ENCODE measurements around the gene PSMC3IP.
"Not testable (repeated sequence)": the region's sequence is repeated elsewhere in the genome, so short reads cannot be mapped to it uniquely, and the experiment has no call there.

PSMC3IP gene, protein sequence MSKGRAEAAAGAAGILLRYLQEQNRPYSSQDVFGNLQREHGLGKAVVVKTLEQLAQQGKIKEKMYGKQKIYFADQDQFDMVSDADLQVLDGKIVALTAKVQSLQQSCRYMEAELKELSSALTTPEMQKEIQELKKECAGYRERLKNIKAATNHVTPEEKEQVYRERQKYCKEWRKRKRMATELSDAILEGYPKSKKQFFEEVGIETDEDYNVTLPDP

DNA sequence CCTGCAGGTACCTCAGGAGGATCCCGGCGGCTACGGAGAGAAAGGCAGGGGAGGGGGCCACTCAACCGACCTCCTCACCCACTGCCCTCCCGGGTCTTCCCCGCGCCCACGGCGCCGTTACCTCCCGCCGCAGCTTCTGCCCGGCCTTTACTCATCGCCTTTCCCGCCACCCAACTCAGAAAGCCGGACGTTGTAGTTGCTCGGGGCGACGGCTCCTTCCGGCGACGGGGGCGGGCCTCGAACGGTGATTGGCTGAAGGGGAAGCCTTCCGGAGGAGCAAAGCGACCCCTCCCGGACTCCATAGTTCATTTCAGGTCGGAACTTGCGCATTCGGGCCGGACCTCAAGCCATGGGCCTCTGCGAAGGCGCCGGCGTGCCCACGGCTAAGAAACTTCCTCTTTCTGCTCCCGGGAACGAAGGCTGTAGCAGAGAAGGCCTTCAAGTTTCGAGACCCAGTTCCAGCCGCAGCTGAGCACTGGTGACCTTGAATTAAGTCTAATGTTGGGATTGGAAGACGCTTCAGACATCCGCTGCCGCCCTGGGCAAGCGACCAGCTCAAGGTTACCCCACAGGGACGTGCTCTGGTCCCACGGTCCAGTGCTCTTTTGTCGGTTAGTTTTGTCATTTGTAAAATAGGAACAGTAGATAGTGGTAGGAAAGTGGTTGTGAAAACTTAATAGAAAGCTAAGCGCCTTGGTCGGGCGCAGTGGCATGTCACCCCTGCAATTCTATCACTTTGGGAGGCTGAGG lies at the start of gene PSMC3IP:
PSMC3IP (minus strand) TSS at position 198 of the 750 bp plus-strand sequence; CDS start at position 155, 43 bp downstream.
- peaks cover 50% of the 10 kb centered on the region for H3K4me1 Mint-ChIP-seq

DNA sequence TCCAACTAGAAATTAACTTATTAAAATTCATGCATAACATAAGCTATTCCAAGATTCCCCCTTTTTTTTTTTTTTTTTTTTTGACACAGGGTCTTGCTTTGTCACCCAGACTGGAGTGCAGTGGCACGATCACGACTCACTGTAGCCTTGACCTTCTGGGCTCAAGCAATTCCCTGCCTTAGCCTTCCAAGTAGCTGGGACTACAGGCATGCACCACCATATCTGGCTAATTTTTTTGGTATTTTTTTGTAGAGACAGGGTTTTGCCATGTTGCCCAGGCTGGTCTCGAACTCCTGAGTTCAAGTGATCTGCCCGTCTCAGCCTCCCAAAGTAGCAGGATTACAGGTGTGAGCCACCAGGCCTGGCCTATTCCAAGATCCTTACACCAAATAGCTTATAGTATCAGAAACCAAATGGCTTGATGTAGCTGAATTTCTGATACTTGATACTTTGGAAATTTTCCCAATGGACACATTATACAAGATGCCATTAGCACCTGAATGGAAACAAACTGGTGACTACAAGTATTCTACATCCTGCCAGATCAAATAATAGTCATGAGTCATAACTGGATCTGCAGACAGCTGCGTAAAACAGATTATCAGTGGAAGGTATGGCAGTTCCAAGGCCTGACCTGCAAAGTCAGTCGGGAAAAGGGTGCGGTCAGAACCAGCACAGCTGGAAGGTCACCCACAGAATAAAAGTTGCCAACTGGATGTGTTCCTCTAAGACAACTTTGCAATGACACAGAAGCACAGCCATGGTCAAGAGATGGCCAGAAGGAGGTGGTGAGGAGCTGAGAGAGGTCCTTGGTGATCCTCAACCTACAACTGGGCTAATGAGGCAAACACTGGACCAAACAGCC lies 46.4 kb upstream of the PSMC3IP start:
- Mint-ChIP-seq H3K4me3 (no peak overlapping the region), H3K4me1 (peaks cover 2% of the 10 kb centered on the region), H3K36me3 (no peaks in the 10 kb centered on the region), H3K9me3 (no peaks in the 10 kb centered on the region), H3K27ac (no peak overlapping the region)
- ATAC-seq (no peak), DNase-seq (ENCODE audit: low spot score in 2 of 2) (no peak)

More for the DNA sequence above, at the start of gene PSMC3IP:
- ATAC-seq, result peak; percentile 97
- Mint-ChIP-seq H3K36me3 (peaks cover 98% of the 10 kb centered on the region), H3K4me3 (peak within 1 kb of the TSS; percentile 91), H3K27ac (peak within 1 kb of the TSS; percentile 92), H3K9me3 (no peaks in the 10 kb centered on the region)
- DNase-seq (ENCODE audit: low spot score in 2 of 2), result peak; percentile 84 to 96

DNA sequence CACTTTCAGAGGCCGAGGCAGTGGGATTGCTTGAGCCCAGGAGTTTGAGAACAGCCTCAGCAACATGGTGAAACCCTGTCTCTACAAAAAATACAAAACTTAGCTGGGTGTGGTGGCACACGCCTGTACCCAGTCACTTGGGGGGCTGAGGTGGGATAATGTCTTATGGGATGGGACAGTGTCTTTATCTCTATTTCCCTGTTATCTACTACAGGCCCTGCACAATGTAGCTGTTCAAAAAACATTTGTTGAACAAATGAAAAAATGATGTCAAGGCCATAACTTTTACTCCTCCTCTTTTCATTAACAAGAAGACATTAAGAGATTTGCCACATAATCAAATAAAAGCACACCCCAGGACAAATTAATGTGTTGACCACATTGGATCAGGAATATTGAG lies 45.7 kb upstream of the PSMC3IP start:
- Mint-ChIP-seq H3K4me3 (no peak overlapping the region), H3K4me1 (peaks cover 9% of the 10 kb centered on the region), H3K27ac (no peak overlapping the region), H3K36me3 (no peaks in the 10 kb centered on the region), H3K9me3 (no peaks in the 10 kb centered on the region)
- no peak for DNase-seq (ENCODE audit: low spot score in 2 of 2)
- ATAC-seq, result no peak

DNA sequence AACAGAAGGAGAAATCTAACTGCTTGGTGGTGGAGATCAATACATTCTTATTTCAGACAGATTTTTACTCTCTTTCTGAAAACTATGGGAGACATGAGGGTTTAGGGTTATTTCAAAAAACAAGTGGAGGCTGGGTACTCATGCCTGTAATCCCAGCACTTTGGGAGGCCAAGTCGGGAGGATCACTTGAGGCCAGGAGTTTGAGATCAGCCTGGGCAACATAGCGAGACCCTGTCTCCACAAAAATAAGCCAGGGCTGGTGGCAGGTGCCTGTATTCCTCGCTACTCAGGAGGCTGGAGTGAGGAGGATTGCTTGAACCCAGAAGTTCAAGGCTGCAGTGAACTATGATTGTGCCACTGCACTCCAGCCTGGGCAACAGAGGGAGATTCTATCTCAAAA lies 44.5 kb upstream of the PSMC3IP start:
- not testable (repeated sequence) for H3K9me3 Mint-ChIP-seq; H3K27ac Mint-ChIP-seq; H3K36me3 Mint-ChIP-seq; DNase-seq (ENCODE audit: low spot score in 2 of 2); H3K4me3 Mint-ChIP-seq; ATAC-seq
- peaks cover 12% of the 10 kb centered on the region for H3K4me1 Mint-ChIP-seq

DNA sequence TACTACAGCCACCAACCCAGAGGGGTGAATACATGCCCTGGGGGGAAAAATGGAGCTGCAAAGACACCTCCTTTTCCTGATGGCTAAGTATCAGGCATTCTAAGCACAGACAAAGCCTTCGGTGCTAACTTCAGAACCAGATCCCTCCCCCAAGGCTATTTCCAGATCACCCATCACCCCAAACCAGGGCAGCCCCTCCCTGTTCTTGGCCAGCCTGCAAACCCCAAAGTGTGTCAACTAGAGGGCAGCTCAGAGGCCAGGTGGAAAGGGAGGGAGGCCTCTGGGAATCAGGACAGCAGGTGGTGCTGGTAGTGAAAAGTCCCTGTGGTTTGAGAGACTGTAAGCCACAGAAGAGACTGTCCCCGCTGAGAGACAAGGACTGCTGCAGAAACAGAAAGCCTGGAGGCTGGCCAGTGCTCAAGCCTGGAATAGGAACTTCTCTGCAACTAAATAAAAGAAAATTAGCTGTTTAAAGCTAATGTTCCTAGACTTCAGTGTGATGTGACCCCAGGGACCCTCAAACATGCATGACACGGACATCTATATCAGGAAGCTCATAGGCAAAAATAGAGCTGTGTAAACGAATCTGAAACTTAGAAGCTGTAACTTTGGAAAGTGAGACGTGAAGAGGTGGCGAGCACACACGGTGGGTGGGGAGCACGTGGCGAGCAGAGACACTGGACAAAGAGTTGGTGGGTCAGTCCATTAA lies 41.1 kb upstream of the PSMC3IP start:
- H3K9me3 Mint-ChIP-seq, result no peaks in the 10 kb centered on the region
- H3K4me1 Mint-ChIP-seq, result peaks cover 12% of the 10 kb centered on the region
- H3K36me3 Mint-ChIP-seq, result peaks cover 24% of the 10 kb centered on the region
- peak; percentile 37 for ATAC-seq
- H3K27ac Mint-ChIP-seq, result peak overlapping the region; percentile 23
- no peak overlapping the region for H3K4me3 Mint-ChIP-seq
- no peak for DNase-seq (ENCODE audit: low spot score in 2 of 2)

DNA sequence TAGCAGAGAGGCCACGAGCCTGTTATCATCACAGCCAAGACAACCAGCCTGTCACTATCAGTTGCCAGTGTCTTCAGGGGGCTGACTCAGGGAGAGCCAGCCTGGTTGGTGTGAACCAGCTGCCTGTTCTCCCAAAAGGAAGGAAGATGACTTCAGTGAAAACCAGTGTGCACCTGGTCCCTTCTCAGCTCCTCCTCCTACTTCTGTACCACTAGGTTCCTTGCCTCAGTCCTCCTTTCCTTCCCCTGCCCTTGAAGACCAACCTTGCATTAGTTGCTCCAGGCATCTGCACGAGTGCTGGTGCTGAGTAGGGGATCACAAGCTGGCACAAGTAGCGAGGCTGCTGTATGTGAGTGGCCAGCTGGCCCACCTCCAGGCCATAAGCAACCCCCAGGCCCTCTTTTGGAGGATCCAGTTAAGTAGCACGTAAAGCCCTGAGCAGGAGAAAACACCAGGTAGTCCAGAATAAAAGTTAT lies 40.5 kb upstream of the PSMC3IP start:
- Mint-ChIP-seq H3K9me3 (no peaks in the 10 kb centered on the region), H3K4me3 (no peak overlapping the region), H3K4me1 (peaks cover 12% of the 10 kb centered on the region), H3K27ac (peak overlapping the region; percentile 23), H3K36me3 (peaks cover 30% of the 10 kb centered on the region)
- no peak for DNase-seq (ENCODE audit: low spot score in 2 of 2)
- no peak for ATAC-seq

DNA sequence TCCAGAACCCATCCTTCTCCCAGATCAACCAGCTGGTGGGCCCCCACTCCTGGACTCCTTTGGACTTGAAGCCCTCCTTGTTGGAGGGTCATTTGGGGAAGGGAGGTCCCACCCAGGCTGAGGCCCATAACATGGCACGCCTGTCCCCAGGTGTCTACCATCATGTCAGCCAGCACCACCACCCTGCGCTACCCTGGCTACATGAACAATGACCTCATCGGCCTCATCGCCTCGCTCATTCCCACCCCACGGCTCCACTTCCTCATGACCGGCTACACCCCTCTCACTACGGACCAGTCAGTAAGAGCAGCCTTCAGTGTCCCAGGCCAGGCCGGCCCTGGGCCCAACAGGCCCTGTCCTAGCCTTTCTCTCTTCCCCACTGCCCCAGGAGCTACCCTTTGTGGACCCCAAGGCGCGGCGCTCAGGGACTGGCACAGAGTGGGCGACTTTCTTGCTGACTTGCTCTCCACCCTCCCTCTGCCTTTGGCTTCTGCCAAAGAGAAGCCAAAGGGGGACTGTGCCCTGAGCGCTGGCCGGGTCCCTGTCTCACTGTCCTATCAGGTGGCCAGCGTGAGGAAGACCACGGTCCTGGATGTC lies 36.3 kb upstream of the PSMC3IP start:
- DNase-seq (ENCODE audit: low spot score in 2 of 2) (no peak), ATAC-seq (no peak)
- no peak overlapping the region for H3K4me3 Mint-ChIP-seq
- H3K9me3 Mint-ChIP-seq, result no peaks in the 10 kb centered on the region
- H3K36me3 Mint-ChIP-seq, result peaks cover 56% of the 10 kb centered on the region
- peaks cover 9% of the 10 kb centered on the region for H3K4me1 Mint-ChIP-seq
- no peak overlapping the region for H3K27ac Mint-ChIP-seq

DNA sequence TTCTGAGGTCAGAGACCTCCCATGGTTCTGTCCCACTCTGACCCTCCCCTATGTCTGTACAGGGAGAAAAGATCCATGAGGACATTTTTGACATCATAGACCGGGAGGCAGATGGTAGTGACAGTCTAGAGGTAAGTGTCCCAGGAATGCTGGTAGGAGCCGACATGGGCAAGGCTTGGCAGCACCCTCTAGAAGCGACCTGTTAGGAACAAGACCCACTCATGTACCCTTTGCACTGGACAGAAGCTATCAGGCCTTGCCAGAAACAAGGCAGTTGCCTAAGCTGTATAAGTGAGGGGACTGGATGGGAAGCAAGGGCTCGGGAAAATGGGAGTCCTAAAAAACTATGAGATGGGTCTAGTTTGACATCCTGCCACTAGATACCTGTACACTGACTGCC lies 34.5 kb upstream of the PSMC3IP start:
- H3K36me3 Mint-ChIP-seq, result peaks cover 60% of the 10 kb centered on the region
- no peak overlapping the region for H3K27ac Mint-ChIP-seq
- ATAC-seq, result no peak
- H3K9me3 Mint-ChIP-seq, result no peaks in the 10 kb centered on the region
- H3K4me1 Mint-ChIP-seq, result peaks cover 14% of the 10 kb centered on the region
- DNase-seq (ENCODE audit: low spot score in 2 of 2), result no peak
- H3K4me3 Mint-ChIP-seq, result no peak overlapping the region

DNA sequence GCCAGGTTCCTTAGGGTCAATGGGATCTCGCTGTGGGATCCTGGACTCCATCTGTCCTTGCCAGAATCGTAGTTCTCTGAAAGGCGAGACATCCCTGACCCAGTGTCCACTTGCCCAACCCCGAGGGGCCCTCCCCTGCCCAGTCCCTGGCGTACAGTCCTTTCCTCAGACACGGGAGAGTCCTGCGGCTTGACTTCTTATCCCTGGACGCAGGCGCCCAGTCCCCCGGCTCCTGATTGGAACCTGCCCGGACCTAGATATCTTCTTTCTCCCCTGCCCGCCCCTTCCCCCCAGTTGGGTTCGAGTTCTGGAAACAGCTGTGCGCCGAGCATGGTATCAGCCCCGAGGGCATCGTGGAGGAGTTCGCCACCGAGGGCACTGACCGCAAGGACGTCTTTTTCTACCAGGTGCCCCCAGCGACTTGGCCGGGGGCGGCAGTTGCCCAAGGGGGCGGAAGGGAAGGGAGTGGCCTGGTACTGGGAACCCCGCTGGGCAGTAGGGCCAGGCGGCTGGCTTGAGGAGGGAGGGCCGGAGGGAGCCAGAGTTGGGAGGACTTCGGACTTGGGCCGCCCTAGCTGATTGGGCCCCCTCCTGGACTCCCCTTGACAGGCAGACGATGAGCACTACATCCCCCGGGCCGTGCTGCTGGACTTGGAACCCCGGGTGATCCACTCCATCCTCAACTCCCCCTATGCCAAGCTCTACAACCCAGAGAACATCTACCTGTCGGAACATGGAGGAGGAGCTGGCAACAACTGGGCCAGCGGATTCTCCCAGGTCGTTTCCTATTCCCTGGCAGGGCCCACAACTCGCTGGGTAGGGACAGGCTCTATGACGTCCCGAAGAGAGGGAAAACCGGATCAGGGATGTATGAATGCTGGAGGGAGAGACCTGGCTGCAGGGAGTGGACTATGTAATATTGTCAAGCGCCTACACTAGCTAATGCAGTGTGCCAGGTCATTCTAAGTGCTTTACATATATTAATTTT lies 32.6 kb upstream of the PSMC3IP start:
- not testable (repeated sequence) for H3K9me3 Mint-ChIP-seq, ATAC-seq
- peak in 1 of 2 donors; percentile 16 for DNase-seq (ENCODE audit: low spot score in 2 of 2)
- peak overlapping the region; percentile 95 for H3K4me3 Mint-ChIP-seq
- peaks cover 33% of the 10 kb centered on the region for H3K4me1 Mint-ChIP-seq
- peaks cover 62% of the 10 kb centered on the region for H3K36me3 Mint-ChIP-seq
- H3K27ac Mint-ChIP-seq, result peak overlapping the region; percentile 97

DNA sequence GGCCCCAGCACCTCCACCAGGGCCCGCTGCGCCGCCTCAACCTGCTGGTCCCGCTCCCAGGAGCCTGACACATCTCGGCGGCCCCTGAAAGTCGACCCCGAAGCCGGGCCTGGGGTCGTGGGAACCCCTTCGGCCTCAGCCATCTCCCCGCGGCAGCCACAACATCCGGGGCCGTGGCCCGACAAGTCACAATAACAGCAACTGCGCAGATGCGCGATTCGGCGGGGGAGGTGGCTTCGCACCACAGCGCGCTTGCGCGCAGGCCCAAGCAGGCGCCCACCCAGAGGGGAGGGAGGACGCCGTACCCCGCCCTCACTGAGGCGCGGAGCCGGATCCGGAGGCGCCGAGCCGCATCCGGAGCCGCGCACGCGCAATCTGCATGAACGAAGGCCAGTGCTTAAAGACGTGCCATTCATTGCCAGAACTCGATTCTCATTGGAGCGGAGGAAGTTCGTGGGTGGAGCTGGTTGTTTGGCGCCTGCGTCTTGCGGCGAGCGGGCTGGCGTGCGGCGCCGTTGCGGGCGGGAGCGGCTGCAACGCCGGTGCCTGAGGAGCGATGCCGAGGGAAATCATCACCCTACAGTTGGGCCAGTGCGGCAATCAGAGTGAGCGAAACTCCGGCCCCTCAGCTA lies 31.8 kb upstream of the PSMC3IP start, which contains the start of the genes RETREG3 and TUBG1:
RETREG3 (minus strand) TSS at position 193 of the 632 bp plus-strand sequence; CDS start at position 143, 50 bp downstream.
TUBG1 (plus strand) TSS at position 502 of the 632 bp plus-strand sequence; CDS start at position 557, 55 bp downstream.
- H3K4me1 Mint-ChIP-seq, result peaks cover 41% of the 10 kb centered on the region
- H3K27ac Mint-ChIP-seq, result peak within 1 kb of the TSS; percentile 97
- no peaks in the 10 kb centered on the region for H3K9me3 Mint-ChIP-seq
- ATAC-seq, result peak; percentile 93
- peaks cover 62% of the 10 kb centered on the region for H3K36me3 Mint-ChIP-seq
- H3K4me3 Mint-ChIP-seq, result peak within 1 kb of the TSS; percentile 95
- peak; percentile 99 for DNase-seq (ENCODE audit: low spot score in 2 of 2)

DNA sequence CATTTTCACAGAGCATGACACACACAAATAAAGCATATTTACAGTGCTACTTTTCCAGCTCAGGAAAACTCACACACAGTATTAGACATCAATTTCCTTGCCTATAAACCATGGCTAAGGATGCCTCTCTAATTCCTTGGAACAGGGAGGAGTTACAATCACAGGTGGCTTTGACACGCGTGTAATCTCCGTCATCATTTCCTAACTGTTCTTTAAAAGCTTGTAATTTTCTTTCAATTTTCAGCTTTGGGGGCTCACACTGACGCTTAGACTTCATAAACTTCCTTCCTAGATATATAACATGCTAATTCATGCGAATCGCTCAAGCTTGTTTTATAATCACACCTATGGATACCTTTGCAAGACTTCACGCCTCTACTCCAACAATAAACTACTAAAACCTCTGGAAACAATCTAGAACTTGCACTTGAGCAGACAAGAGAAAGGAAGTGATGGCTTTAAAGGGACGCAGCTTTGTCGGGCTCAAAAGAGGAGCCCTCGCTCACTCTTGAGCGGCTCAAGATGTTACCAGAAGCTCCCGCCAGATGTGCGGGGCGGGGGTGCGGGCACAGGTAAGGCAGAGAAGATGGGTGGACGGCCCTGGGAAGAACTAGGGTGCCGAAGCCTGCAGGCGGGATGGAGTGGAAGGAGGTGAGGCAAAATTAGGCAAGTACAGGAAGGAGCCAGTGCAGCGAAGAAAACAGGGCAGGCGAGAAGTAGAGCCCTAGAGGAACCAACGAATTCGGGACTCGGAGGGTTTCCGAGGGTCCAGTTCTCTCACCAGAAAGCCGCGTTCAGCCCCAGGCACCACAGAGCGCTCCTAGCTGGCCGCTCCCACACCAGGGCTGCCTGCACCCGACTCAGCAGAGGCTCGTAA lies 31.0 kb upstream of the PSMC3IP start:
- peak in 1 of 2 donors; percentile 70 for DNase-seq (ENCODE audit: low spot score in 2 of 2)
- peak; percentile 73 for ATAC-seq
- peaks cover 62% of the 10 kb centered on the region for H3K36me3 Mint-ChIP-seq
- H3K4me1 Mint-ChIP-seq, result peaks cover 45% of the 10 kb centered on the region
- no peaks in the 10 kb centered on the region for H3K9me3 Mint-ChIP-seq
- H3K4me3 Mint-ChIP-seq, result peak overlapping the region; percentile 95
- H3K27ac Mint-ChIP-seq, result peak overlapping the region; percentile 97

DNA sequence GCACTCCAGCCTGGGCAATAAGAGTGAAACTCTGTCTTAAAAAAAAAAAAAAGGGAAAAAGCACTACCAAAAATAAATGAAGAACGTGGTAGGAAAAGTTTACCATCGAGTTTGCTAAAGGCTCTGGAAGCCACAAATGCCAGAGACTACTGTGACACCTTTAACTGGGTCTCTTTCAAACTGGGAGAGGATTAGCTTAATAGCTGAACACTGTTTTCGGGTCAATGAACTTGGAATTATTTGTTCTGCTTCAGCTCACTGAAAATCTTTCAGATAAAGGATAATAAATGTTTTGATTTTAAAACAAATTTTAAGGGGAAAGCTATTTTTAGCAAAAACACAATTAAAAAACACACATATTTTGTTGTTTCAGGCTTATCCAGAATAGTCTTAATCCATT lies 30.2 kb upstream of the PSMC3IP start:
- peaks cover 52% of the 10 kb centered on the region for H3K4me1 Mint-ChIP-seq
- DNase-seq (ENCODE audit: low spot score in 2 of 2), result no peak
- peaks cover 62% of the 10 kb centered on the region for H3K36me3 Mint-ChIP-seq
- H3K4me3 Mint-ChIP-seq, result peak overlapping the region; percentile 95
- no peak for ATAC-seq
- peak overlapping the region; percentile 97 for H3K27ac Mint-ChIP-seq
- no peaks in the 10 kb centered on the region for H3K9me3 Mint-ChIP-seq
